ENCODE data around the gene URB1. TPM values are rescaled to one million over a fixed set of nuclear protein-coding genes. Genes with fewer than 3 reads are reported as not detected.

Gene URB1
- total and polyA plus RNA-seq, 4 donors = 3.7 to 17.6 (median 11.4) TPM

GRCh38 chr21:32415451-32416398, 22.9 kb upstream of the URB1 start:
- H3K9ac ChIP-seq (ENCODE audit: insufficient read depth in 1 of 2, low read length in 2 of 2) = no peak overlapping the region
- H3K36me3 ChIP-seq (ENCODE audit: control insufficient read depth in 4 of 4, insufficient read depth in 4 of 4, low read length in 4 of 4) = peaks cover 0 to 5% (median 0%) of the 10 kb centered on the region in 4 donors
- no peak overlapping the region for H3K4me3 ChIP-seq
- 86 to 91% methylated on average over 11 of the region's 11 CpGs for WGBS, 2 donors
- peaks cover 0 to 17% (median 3%) of the 10 kb centered on the region in 3 donors for H3K27me3 ChIP-seq (ENCODE audit: control insufficient read depth in 3 of 3, insufficient read depth in 3 of 3, low read length in 2 of 3)
- no peaks in the 10 kb centered on the region for H3K9me3 ChIP-seq (ENCODE audit: control insufficient read depth in 4 of 4, insufficient read depth in 3 of 4, low read length in 3 of 4)
- no peak for TF ChIP-seq CTCF (IDR thresholded peaks at IDR 0.05; ENCODE audit: control extremely low read depth, extremely low read depth)
- ATAC-seq (ENCODE audit: insufficient read depth, low FRiP score) = no peak
- no peak overlapping the region for H3K27ac ChIP-seq (ENCODE audit: low read depth in 1 of 2, low read length in 1 of 2)
- DNase-seq = peak in 2 of 3 donors; percentile 29 to 48
- H3K4me1 ChIP-seq (ENCODE audit: control insufficient read depth in 5 of 5, insufficient read depth in 5 of 5, low read length in 5 of 5) = peaks cover 0 to 23% (median 3%) of the 10 kb centered on the region in 5 donors

- ATAC-seq (ENCODE audit: insufficient read depth, low FRiP score) (no peak), DNase-seq (peak in 1 of 3 donors; percentile 22)
- Histone ChIP-seq H3K4me1 (ENCODE audit: control insufficient read depth in 5 of 5, insufficient read depth in 5 of 5, low read length in 5 of 5) (peaks cover 0 to 23% (median 7%) of the 10 kb centered on the region in 5 donors), H3K27me3 (ENCODE audit: control insufficient read depth in 3 of 3, insufficient read depth in 3 of 3, low read length in 2 of 3) (peaks cover 0 to 24% (median 4%) of the 10 kb centered on the region in 3 donors), H3K27ac (ENCODE audit: low read depth in 1 of 2, low read length in 1 of 2) (peak overlapping the region in 1 of 2 donors; percentile 98), H3K4me3 (no peak overlapping the region), H3K9ac (ENCODE audit: insufficient read depth in 1 of 2, low read length in 2 of 2) (no peak overlapping the region), H3K36me3 (ENCODE audit: control insufficient read depth in 4 of 4, insufficient read depth in 4 of 4, low read length in 4 of 4) (peaks cover 0 to 5% (median 0%) of the 10 kb centered on the region in 4 donors), H3K9me3 (ENCODE audit: control insufficient read depth in 4 of 4, insufficient read depth in 3 of 4, low read length in 3 of 4) (no peaks in the 10 kb centered on the region)
- 70 to 82% methylated on average over 8 of the region's 8 CpGs for WGBS, 2 donors
- no peak for TF ChIP-seq CTCF (IDR thresholded peaks at IDR 0.05; ENCODE audit: control extremely low read depth, extremely low read depth)
Observed at GRCh38 chr21:32414579-32415358, 22.0 kb upstream of the URB1 start.

- peak in 1 of 3 donors; percentile 40 for DNase-seq
- Histone ChIP-seq H3K36me3 (ENCODE audit: control insufficient read depth in 4 of 4, insufficient read depth in 4 of 4, low read length in 4 of 4) (peaks cover 0 to 5% (median 0%) of the 10 kb centered on the region in 4 donors), H3K9me3 (ENCODE audit: control insufficient read depth in 4 of 4, insufficient read depth in 3 of 4, low read length in 3 of 4) (no peaks in the 10 kb centered on the region), H3K27me3 (ENCODE audit: control insufficient read depth in 3 of 3, insufficient read depth in 3 of 3, low read length in 2 of 3) (peaks cover 0 to 25% (median 4%) of the 10 kb centered on the region in 3 donors), H3K4me3 (peak overlapping the region; percentile 88), H3K4me1 (ENCODE audit: control insufficient read depth in 5 of 5, insufficient read depth in 5 of 5, low read length in 5 of 5) (peaks cover 0 to 23% (median 7%) of the 10 kb centered on the region in 5 donors), H3K9ac (ENCODE audit: insufficient read depth in 1 of 2, low read length in 2 of 2) (no peak overlapping the region), H3K27ac (ENCODE audit: low read depth in 1 of 2, low read length in 1 of 2) (peak overlapping the region; percentile 98 to 99)
- TF ChIP-seq CTCF (IDR thresholded peaks at IDR 0.05; ENCODE audit: control extremely low read depth, extremely low read depth) = no peak
- WGBS, 2 donors = 46 to 67% methylated on average over 7 of the region's 7 CpGs
- peak; percentile 1 for ATAC-seq (ENCODE audit: insufficient read depth, low FRiP score)
Observed at GRCh38 chr21:32413697-32414578, 21.1 kb upstream of the URB1 start.
